ENCODE measurements around the gene ABITRAM. TPM values are rescaled to one million over a fixed set of nuclear protein-coding genes. Genes with fewer than 3 reads are reported as not detected.
"Not testable (repeated sequence)": the region's sequence is repeated elsewhere in the genome, so short reads cannot be mapped to it uniquely, and the experiment has no call there.

The ABITRAM gene
- polyA plus RNA-seq, 1 donor from 2014 or later = 11.4 TPM

- no peaks in the 10 kb centered on the region for H3K9me3 Mint-ChIP-seq
- H3K4me1 Mint-ChIP-seq = no peaks in the 10 kb centered on the region
- no peaks in the 10 kb centered on the region for H3K27me3 Mint-ChIP-seq
- H3K4me3 Mint-ChIP-seq = no peak overlapping the region
- H3K27ac Mint-ChIP-seq = no peak overlapping the region
- no peaks in the 10 kb centered on the region for H3K36me3 Mint-ChIP-seq
Observed at GRCh38 chr9:108956022-108956630, 21.9 kb downstream of the ABITRAM start.

- H3K4me1 Mint-ChIP-seq = no peaks in the 10 kb centered on the region
- H3K9me3 Mint-ChIP-seq = no peaks in the 10 kb centered on the region
- H3K27me3 Mint-ChIP-seq = no peaks in the 10 kb centered on the region
- H3K27ac Mint-ChIP-seq = no peak overlapping the region
- H3K4me3 Mint-ChIP-seq = no peak overlapping the region
- no peaks in the 10 kb centered on the region for H3K36me3 Mint-ChIP-seq
Observed at GRCh38 chr9:108956631-108957026, 22.4 kb downstream of the ABITRAM start.

DNA sequence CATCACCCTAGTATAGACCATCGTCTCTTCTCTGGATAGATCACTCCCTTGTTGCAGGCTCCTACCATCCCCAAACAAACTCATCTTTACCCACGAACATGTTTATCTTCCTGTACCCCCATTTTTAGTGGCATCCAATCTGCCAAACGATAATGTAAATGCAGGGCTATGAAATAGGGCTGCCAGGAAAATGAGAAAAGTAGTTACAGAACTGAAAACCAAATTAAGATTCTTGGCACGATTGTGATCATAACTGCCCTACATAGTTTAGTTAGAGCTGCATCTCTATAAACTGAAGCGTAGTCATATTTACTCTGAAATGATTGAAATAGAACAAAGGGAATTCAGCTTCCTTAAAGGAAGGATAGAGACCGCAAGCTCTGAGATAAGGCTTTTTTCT, 26.1 kb downstream of the ABITRAM start:
- Mint-ChIP-seq H3K9me3 (no peaks in the 10 kb centered on the region), H3K4me1 (no peaks in the 10 kb centered on the region), H3K27ac (no peak overlapping the region), H3K36me3 (no peaks in the 10 kb centered on the region), H3K4me3 (no peak overlapping the region), H3K27me3 (no peaks in the 10 kb centered on the region)

DNA sequence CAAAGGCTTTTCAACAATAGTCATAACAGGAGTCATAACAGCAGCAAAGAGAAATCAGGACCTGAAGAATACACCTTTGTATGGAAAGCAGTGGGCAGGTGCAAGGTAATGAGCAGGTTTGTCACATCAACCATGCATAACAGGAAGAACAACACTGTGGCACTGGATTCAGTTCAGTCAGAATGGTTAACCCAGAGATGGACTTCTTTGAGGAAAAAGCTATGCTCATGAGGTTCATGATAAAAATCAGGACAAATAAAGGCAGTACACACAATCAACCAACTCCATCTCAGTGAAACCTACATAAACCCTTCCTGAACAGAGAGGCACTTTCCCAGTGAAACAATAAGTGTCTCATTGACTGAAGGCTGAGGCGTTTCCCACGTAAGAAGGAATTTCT, 27.0 kb downstream of the ABITRAM start:
- Mint-ChIP-seq H3K4me1 (no peaks in the 10 kb centered on the region), H3K4me3 (no peak overlapping the region), H3K9me3 (no peaks in the 10 kb centered on the region), H3K36me3 (no peaks in the 10 kb centered on the region), H3K27me3 (no peaks in the 10 kb centered on the region), H3K27ac (no peak overlapping the region)

- H3K27me3 Mint-ChIP-seq = no peaks in the 10 kb centered on the region
- no peak overlapping the region for H3K4me3 Mint-ChIP-seq
- no peak overlapping the region for H3K27ac Mint-ChIP-seq
- H3K4me1 Mint-ChIP-seq = no peaks in the 10 kb centered on the region
- H3K9me3 Mint-ChIP-seq = no peaks in the 10 kb centered on the region
- H3K36me3 Mint-ChIP-seq = no peaks in the 10 kb centered on the region
Observed at GRCh38 chr9:108963459-108964143, 29.4 kb downstream of the ABITRAM start.

- no peak overlapping the region for H3K27ac Mint-ChIP-seq
Observed at GRCh38 chr9:108967916-108968315, 33.7 kb downstream of the ABITRAM start.

GRCh38 chr9:108971392-108971791, 37.2 kb downstream of the ABITRAM start:
- H3K4me1 Mint-ChIP-seq, H3K27me3 Mint-ChIP-seq, H3K4me3 Mint-ChIP-seq, H3K36me3 Mint-ChIP-seq: not testable (repeated sequence)
- H3K27ac Mint-ChIP-seq = peak overlapping the region in 1 of 3 donors; percentile 84
- peaks cover 0 to 10% (median 8%) of the 10 kb centered on the region in 3 donors for H3K9me3 Mint-ChIP-seq

More at GRCh38 chr9:108967916-108968315, 33.7 kb downstream of the ABITRAM start:
- Mint-ChIP-seq H3K27me3 (no peaks in the 10 kb centered on the region), H3K4me3 (no peak overlapping the region), H3K4me1 (no peaks in the 10 kb centered on the region), H3K36me3 (no peaks in the 10 kb centered on the region), H3K9me3 (peaks cover 0 to 10% (median 6%) of the 10 kb centered on the region in 3 donors)

DNA sequence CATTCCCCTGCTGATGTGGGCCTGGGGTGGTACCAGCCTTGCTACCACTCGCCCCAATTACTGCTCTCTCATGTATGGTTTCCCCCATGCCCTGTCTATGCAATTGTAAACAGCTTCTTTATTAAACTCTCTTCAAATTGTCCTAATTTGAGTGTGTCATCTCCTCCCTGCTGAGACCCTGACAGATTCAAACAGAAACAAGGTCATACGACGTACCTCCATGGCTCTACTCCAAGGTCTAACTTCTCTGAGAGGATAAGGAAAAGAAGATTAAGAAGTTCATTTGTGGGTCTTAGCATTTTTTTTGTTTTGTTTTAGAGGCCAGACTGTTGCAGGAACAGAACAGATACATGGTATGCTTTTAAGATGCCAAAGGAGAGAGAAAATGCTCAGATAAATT, 38.0 kb downstream of the ABITRAM start:
- no peak overlapping the region for H3K4me3 Mint-ChIP-seq
- no peak overlapping the region for H3K27ac Mint-ChIP-seq
- peaks cover 0 to 10% (median 8%) of the 10 kb centered on the region in 3 donors for H3K9me3 Mint-ChIP-seq
- no peaks in the 10 kb centered on the region for H3K4me1 Mint-ChIP-seq
- H3K36me3 Mint-ChIP-seq = peaks cover 2% of the 10 kb centered on the region
- no peaks in the 10 kb centered on the region for H3K27me3 Mint-ChIP-seq

GRCh38 chr9:108972626-108973209, 38.5 kb downstream of the ABITRAM start:
- Mint-ChIP-seq H3K4me3 (no peak overlapping the region), H3K36me3 (peaks cover 2% of the 10 kb centered on the region), H3K27ac (no peak overlapping the region), H3K9me3 (peaks cover 0 to 10% (median 8%) of the 10 kb centered on the region in 3 donors), H3K27me3 (no peaks in the 10 kb centered on the region), H3K4me1 (no peaks in the 10 kb centered on the region)

- Mint-ChIP-seq H3K27me3 (no peaks in the 10 kb centered on the region), H3K4me1 (no peaks in the 10 kb centered on the region), H3K27ac (no peak overlapping the region), H3K36me3 (peaks cover 2% of the 10 kb centered on the region), H3K4me3 (no peak overlapping the region), H3K9me3 (peaks cover 0 to 10% (median 8%) of the 10 kb centered on the region in 3 donors)
Observed at GRCh38 chr9:108973895-108974294, 39.7 kb downstream of the ABITRAM start.

DNA sequence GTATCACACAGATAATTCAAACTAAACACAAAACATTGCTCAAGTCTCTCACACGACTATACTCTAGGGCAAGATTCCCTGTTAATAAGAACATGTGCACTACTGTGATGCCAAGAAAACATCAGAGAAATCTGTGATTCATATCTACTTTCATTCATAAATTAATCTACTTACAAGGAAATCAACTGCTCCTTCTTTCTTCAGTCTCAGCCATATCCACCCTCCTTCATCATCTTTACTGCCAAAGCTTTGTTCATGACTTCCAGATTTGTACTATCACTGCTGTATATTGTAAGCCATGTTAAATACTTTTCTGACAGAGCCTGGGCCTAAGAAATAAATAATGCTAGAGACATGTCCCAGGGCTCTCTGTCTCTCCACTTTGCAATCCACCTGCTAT, 44.0 kb downstream of the ABITRAM start:
- H3K27ac Mint-ChIP-seq = no peak overlapping the region
- H3K27me3 Mint-ChIP-seq = no peaks in the 10 kb centered on the region
- H3K9me3 Mint-ChIP-seq = peaks cover 0 to 2% (median 0%) of the 10 kb centered on the region in 3 donors
- H3K36me3 Mint-ChIP-seq = peaks cover 2% of the 10 kb centered on the region
- H3K4me3 Mint-ChIP-seq = no peak overlapping the region
- H3K4me1 Mint-ChIP-seq = no peaks in the 10 kb centered on the region

DNA sequence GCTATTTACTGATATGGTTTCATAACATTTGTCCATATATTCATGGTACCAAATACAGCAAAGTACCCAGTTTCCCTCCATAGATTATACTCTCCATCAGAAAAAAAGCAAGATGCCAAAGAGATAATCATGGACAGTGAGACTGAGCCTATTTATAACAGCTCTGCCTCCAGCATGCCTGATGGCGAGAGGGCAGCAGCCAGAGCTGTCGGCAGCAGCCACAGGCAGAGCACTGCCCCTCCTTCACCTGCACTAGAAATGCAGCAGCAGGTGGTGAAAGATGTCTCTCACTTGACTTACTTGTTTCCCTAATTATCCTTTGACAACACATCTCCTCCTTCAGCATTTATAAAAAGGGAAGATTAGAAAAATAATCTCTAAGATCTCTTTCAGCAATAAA, 46.7 kb downstream of the ABITRAM start:
- H3K36me3 Mint-ChIP-seq = no peaks in the 10 kb centered on the region
- H3K4me3 Mint-ChIP-seq = no peak overlapping the region
- H3K9me3 Mint-ChIP-seq = no peaks in the 10 kb centered on the region
- H3K27ac Mint-ChIP-seq = no peak overlapping the region
- H3K4me1 Mint-ChIP-seq = no peaks in the 10 kb centered on the region
- no peaks in the 10 kb centered on the region for H3K27me3 Mint-ChIP-seq

DNA sequence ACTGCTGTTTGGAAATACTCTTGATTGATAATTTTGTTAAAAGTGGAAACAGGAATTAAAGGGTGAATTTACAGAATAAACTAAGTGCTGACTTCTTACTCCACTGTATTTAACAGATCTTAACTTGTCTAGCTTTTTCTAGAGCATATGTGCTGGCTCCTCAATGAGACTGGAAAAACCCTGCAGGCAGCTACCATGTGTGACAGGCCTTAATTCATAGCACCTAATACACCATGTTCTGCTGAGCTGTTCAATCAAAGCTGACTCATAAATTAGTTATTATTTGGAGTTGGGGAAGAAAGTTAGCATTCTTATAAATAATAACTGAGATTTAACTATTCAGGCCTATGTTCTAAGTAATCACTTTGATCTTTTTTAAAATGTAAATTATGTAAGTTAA, 49.7 kb downstream of the ABITRAM start:
- Mint-ChIP-seq H3K27ac (no peak overlapping the region), H3K27me3 (no peaks in the 10 kb centered on the region), H3K4me1 (no peaks in the 10 kb centered on the region), H3K36me3 (no peaks in the 10 kb centered on the region), H3K4me3 (no peak overlapping the region), H3K9me3 (peaks cover 0 to 3% (median 0%) of the 10 kb centered on the region in 3 donors)

Measured in IgD-negative memory B cell (primary cell).